ENCODE data around the gene HDAC4.

The HDAC4 gene

DNA sequence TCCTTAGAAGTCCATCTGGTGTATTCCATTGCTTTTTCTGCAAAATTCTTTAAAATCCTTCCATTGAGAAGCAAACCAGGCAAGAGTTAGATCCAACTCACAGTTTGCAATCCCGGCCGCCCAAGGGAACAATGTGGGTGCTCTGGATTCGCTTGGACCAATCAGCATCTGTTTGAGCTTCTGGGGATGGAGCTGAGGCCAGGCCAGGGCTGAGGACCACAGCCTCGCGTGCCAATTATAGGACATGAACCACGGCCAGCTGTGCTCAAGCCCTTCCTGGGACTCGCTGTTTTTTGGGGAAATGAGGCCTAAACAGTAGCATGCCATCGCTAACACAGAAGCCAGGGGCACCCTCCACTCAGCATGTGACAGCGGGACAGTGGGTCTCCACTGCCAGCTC lies 270.8 kb downstream of the HDAC4 start:
- DNase-seq = no peak

- no peak for DNase-seq
Observed at GRCh38 chr2:239129147-239129920, 271.5 kb downstream of the HDAC4 start.

DNA sequence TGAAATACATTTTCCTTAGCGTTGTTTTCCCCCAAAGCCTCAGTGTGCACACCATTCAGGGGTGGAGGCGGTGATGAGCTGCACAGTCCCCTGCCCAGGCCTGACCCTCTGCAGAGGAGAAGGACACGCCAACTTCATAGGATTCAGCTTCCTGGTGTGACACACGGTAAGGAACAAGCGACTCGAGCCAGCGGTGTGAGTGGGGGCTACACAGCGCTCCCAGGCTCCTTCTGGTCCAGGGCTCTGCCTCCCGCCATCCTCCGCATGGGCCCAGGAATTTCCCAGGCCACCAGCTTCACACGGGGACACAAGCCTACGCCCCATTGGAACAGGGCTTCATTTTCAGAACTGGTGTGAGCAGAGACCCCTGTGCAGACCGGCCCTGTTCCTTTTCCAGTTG lies 272.1 kb downstream of the HDAC4 start:
- DNase-seq = no peak

- DNase-seq = no peak
Observed at GRCh38 chr2:239127513-239127912, 273.3 kb downstream of the HDAC4 start.

GRCh38 chr2:239125726-239126675 lies 274.8 kb downstream of the HDAC4 start:
- no peak for DNase-seq

DNA sequence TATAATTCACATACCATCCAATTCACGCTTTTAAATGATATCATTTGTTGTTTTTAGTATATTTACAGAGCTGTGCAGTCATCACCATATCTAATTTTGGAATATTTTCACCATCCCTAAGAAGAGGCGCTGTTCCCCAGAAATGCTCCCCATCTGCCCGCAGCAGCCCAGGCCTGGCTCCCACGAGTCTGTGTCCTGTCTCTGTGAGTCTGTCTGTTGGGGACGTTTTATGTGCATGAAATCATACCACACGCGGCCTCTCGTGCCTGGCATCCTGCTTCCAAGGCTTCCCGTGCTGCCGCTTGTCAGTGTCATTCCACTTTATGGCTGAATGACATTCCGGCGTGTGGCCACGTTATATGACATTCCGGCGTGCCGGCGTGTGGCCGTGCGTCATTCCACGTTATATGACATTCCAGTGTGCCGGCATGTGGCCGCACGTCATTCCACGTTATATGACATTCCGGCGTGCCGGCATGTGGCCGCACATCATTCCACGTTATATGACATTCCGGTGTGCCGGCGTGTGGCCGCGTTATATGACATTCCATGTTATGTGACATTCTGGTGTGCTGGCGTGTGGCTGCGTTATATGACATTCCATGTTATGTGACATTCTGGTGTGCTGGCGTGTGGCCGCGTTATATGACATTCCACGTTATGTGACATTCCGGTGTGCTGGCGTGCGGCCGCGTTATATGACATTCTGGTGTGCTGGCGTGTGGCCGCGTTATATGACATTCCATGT lies 276.5 kb downstream of the HDAC4 start:
- DNase-seq = no peak

DNA sequence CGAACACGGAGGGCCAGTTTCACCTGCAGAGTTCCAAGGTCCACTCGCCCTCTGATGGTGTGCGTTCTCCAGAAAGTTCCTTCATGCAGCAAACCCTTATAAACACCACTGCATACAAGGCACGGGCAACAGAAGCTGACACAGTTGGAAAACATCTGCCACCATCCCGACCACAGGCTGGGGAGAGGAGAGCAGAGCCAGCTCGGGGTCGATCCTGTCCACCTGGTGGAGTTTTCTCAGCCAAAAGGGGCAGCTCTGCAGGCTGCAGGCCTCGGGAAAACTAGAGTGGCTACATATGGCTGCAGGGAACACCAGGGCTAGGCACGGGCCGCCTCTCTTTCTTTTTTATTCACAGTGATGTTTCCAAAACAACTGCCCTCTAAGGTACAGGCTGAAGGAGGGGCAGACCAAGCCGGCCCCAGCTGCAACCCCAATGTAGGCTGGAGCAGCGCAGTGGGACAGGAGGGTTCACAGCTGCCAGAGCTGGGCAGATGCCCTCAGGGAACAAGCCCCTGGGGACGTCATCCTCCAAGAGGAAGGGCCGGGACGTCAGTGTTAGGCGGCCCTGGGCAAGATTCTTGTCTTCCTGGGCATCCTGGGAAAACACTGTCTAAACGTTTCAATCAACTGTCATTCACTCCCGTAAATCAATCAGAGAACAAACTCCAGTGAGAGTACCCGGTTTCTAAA lies 278.3 kb downstream of the HDAC4 start:
- peak; percentile 61 for DNase-seq

- no peak for DNase-seq
Observed at GRCh38 chr2:239121600-239122012, 279.2 kb downstream of the HDAC4 start.

DNA sequence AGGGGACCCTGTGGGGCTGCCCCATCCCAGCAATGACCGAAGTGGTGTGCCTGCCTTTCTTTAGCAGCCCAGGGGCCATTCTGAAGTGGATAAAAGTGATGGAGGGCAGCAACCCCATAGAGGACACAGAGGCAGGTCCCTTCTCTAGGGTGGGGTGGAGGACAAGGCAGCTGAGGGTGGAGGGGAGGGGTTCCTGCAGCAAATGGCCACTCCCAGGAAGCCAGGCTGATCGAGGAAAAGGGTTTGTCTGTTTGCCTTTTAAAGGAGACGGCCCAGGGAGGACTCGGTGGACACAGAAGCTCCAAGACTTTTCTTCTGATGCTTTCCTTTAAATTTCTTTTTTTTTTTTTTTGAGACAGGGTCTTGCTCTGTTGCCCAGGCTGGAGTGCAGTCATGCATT lies 280.2 kb downstream of the HDAC4 start:
- DNase-seq = no peak

GRCh38 chr2:239119346-239120126 lies 281.3 kb downstream of the HDAC4 start:
- no peak for DNase-seq

DNA sequence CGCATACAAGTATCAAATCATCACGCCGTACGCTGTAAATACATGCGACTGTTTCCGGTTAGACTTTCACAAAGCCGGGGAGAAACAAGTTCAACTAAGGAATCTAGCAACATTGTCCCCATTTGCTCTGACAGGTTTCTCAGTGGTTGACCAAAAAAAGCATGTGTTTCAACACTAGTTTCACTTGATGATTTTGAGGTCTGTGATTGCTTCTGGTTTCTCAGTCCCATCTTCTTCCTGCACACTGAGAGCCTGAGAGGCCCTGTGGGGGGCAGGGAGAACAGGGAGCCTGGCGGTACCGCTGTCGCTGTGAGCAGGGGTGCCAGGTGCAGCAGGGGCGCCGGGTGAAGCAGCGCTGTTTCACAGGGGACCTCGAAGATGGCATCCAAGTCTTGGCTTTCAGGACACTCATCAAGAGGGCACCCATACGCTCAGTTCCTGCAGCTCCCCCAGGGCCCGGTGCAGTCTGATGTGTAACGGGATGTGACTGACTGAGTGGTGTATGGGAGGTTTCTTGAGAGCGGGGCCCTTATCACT lies 282.1 kb downstream of the HDAC4 start:
- DNase-seq = no peak

GRCh38 chr2:239118264-239118663 lies 282.6 kb downstream of the HDAC4 start:
- DNase-seq = no peak

GRCh38 chr2:239117831-239118230 lies 283.0 kb downstream of the HDAC4 start:
- no peak for DNase-seq

GRCh38 chr2:239116456-239117246 lies 284.2 kb downstream of the HDAC4 start:
- no peak for DNase-seq

DNA sequence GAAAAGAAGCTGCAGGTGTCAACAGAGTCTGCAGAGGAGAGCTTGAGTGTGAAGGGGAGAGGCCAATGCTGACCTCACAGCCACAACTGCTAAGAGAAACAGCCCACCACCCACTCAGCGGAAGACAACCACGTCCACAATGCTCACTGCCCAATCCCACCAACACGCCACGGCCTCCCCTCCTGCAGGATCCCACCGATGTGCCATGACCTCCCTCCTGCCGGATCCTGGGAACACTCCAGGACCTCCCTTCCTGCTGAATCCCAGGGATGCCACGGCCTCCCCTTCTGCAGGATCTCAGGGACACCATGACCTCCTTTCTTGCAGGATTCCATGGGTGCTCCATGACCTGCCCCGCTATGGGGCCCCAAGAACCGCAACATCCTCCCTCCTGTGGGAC lies 285.2 kb downstream of the HDAC4 start:
- DNase-seq = no peak

GRCh38 chr2:239114616-239115265 lies 286.1 kb downstream of the HDAC4 start:
- DNase-seq = no peak

DNA sequence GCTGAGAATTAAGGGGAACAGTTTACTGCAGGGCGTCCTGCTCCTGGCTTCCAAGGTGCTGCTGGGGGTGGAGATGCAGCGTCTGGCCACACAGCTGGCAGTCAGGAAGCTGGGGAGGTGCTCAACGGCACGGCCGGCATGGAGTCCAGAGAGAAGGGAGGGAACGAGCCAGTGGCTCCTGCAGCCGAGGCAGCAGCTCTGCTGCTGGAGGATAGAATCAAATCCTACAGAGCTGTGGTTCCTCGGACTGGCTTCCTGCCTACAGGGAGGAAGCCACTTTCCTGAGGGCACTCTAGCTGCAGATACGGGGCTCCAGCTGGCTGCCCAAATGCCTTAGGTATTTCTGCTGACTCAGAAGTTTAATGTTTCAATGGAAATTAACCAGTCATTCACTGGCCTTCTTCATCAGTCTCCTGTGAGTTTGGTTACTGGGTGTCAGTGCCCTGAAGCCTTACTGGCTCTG lies 286.7 kb downstream of the HDAC4 start:
- DNase-seq = no peak

DNA sequence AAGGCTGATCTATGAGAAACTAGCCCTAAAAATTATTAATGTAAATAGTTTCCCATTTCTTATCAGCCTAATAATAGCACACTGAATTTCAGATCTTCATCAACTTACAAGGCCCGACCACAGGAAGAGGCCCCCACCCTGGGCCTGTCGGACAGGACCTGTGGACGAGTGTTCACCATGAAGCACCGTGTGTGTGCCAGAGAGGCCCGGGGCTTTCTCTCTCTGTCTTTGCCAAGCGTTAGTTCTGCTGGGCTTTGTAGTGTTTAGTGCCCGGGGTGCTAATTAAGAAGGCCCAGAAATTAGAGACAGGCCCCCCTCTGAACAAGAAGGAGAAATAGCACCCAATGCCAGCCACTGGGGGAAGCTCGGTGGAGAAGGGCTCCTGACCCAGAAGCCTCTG lies 287.2 kb downstream of the HDAC4 start:
- no peak for DNase-seq

GRCh38 chr2:239113171-239113570 lies 287.6 kb downstream of the HDAC4 start:
- no peak for DNase-seq

All from right hindlimb (tissue), 1 donor.